ENCODE measurements around the gene HABP2. TPM values are rescaled to one million over a fixed set of nuclear protein-coding genes. Genes with fewer than 3 reads are reported as not detected.

The HABP2 gene
- total and polyA plus RNA-seq, 2 of the 4 experiments (the other 2 are of a cell fraction): not detected

- Histone ChIP-seq H3K27ac (ENCODE audit: insufficient read depth, low read length) (no peak overlapping the region), H4K8ac (ENCODE audit: low read depth in 2 of 2, low read length in 2 of 2) (no peak overlapping the region), H3K4me2 (ENCODE audit: low read depth, low read length) (no peak overlapping the region), H3K23ac (ENCODE audit: low read depth, low read length) (no peak overlapping the region), H3K56ac (ENCODE audit: extremely low read depth, insufficient read depth, low read length) (no peak overlapping the region), H3K4me1 (ENCODE audit: control insufficient read depth, insufficient read depth, low read length) (no peaks in the 10 kb centered on the region), H3K79me1 (ENCODE audit: low read depth in 1 of 2, low read length in 2 of 2) (no peaks in the 10 kb centered on the region), H2AK5ac (ENCODE audit: low read depth, low read length) (no peak overlapping the region), H3K36me3 (ENCODE audit: control insufficient read depth, insufficient read depth, low read length) (no peaks in the 10 kb centered on the region), H3K27me3 (ENCODE audit: control insufficient read depth, insufficient read depth, low read length) (no peaks in the 10 kb centered on the region), H3K4ac (ENCODE audit: low read depth, low read length) (no peak overlapping the region), H3K9ac (ENCODE audit: low read depth, low read length) (no peak overlapping the region), H4K5ac (ENCODE audit: low read depth, low read length) (no peak overlapping the region), H2BK5ac (ENCODE audit: low read depth, low read length, poor library complexity, severe bottlenecking) (no peak overlapping the region), H2AK9ac (replicated peaks; ENCODE audit: low read depth, low read length, poor library complexity) (no peak overlapping the region), H3K18ac (ENCODE audit: low read depth, low read length) (no peak overlapping the region), H3K14ac (replicated peaks; ENCODE audit: low read depth, low read length) (no peak overlapping the region), H2BK120ac (ENCODE audit: low read depth, low read length) (no peak overlapping the region), H2BK20ac (ENCODE audit: low read depth, low read length) (no peak overlapping the region), H3K9me1 (ENCODE audit: insufficient read depth, low read length) (no peaks in the 10 kb centered on the region), H3K9me3 (ENCODE audit: control insufficient read depth, insufficient read depth, low read length) (no peaks in the 10 kb centered on the region), H3K4me3 (ENCODE audit: insufficient read depth, low read depth, low read length) (no peak overlapping the region), H2AFZ (replicated peaks; ENCODE audit: low read length, poor library complexity) (no peak overlapping the region), H4K91ac (ENCODE audit: insufficient read depth, low read depth, low read length) (no peak overlapping the region), H2BK15ac (ENCODE audit: low read depth, low read length) (no peak overlapping the region), H4K20me1 (ENCODE audit: insufficient read depth, low read length) (no peaks in the 10 kb centered on the region)
- no CpG with 5 or more reads among the region's 5 CpGs for WGBS, 2 experiments (ENCODE audit: extremely low coverage in 2 of 2, insufficient read length in 1 of 2)
- TF ChIP-seq BHLHE40 (IDR thresholded peaks at IDR 0.05; ENCODE audit: low read depth, low read length) (no peak), NFE2L2 (IDR thresholded peaks at IDR 0.05; ENCODE audit: low read depth, low read length) (no peak), RCOR1 (IDR thresholded peaks at IDR 0.05; ENCODE audit: insufficient replicate concordance, low read length) (no peak)
- in situ Hi-C loops (cut with MboI; ENCODE audit: low sequenced_read_pairs): no loop called here
- ChIA-PET CTCF (interaction anchor here (0.6 kb wide), 1 partner anchor 22 kb away, joined by 3 read pairs; no protein-coding TSS in a partner anchor), POLR2A (ENCODE audit: unreplicated experiment) (no interaction called here)
- no peak for ATAC-seq (ENCODE audit: low read depth)
- BruUV-seq (replicated peaks): no TSS peak
- intact Hi-C loops (cut with micrococcal nuclease): no loop called here
- no peak for DNase-seq
- dilution Hi-C loops (cut with HindIII; ENCODE audit: low sequenced_read_pairs, unreplicated experiment): no loop called here
These were observed 9.5 kb upstream of the HABP2 start for GRCh38 chr10:113543107-113543955.

Data from IMR-90 (cell line).